K562 treated with DMSO at 1 percent for 4 hours (cell line): ENCODE measurements around the gene BMPER. TPM values are rescaled to one million over a fixed set of nuclear protein-coding genes. Genes with fewer than 3 reads are reported as not detected.

Experiments used
- total RNA-seq: library from RNA; unstranded; fragments of 300-600 nt; gene quantifications from 2 replicates; pipeline ENCODE4 v1.2.3, GENCODE V29; 2022; ENCODE audit not compliant: insufficient read depth

Gene BMPER
- total RNA-seq: not detected in 2 replicates

DNA sequence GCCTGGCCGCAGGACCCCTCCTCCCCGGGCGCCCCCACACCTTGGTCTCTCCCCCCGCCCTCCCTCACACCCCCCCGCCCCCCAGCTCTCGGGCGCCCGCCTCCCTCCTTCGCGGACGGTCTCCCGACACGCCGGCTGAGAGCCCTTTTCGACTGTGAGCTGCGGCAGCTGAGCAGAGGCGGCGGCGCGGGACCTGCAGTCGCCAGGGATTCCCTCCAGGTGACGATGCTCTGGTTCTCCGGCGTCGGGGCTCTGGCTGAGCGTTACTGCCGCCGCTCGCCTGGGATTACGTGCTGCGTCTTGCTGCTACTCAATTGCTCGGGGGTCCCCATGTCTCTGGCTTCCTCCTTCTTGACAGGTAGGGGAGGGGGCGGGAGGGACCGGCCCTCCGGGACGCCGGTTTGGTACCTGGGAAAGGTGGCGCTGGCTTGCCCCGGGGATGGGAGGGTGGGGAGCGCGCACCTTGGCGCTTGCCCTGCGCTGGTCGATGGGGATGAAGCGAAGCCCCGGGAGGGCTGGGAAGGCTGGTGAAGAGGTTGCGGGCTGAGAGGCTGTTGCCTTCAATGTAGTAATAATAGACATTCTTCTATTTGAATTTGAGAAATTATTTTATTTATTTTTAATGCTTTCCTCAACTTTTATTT lies at the start of gene BMPER:
TSS of gene BMPER (plus strand) at position 151 of the 644 bp plus-strand sequence. CDS start at position 226, 75 bp downstream.

